Vagina (tissue), 2 donors: ENCODE measurements around the gene PTER.

Experiments used
- CTCF ChIP-seq, 3 experiments: fragments of 450-650 bp in 2 of 3; fragments of 200-600 bp in 1 of 3; sonication (generic) in 1 of 3; IDR thresholded peaks; one replicate each; pipeline ENCODE4 v1.5.1; 2017 to 2019; ENCODE audit warnings: antibody characterized with exemption in 3 of 3, mild to moderate bottlenecking in 2 of 3, moderate library complexity in 2 of 3
- POLR2A ChIP-seq, 2 donors: fragments of 450-650 bp; IDR thresholded peaks; one replicate each; pipeline ENCODE4 v1.6.1; 2017; ENCODE audit warnings: antibody characterized with exemption in 2 of 2, mild to moderate bottlenecking in 2 of 2, moderate library complexity in 2 of 2
- POLR2AphosphoS5 ChIP-seq, 2 donors: sonication (generic); formaldehyde crosslinking; IDR thresholded peaks; one replicate each; pipeline ENCODE4 v1.9.0; 2017; ENCODE audit warnings: antibody characterized with exemption in 2 of 2, mild to moderate bottlenecking in 2 of 2, low read depth in 1 of 2; ENCODE audit not compliant: insufficient read depth in 1 of 2

DNA sequence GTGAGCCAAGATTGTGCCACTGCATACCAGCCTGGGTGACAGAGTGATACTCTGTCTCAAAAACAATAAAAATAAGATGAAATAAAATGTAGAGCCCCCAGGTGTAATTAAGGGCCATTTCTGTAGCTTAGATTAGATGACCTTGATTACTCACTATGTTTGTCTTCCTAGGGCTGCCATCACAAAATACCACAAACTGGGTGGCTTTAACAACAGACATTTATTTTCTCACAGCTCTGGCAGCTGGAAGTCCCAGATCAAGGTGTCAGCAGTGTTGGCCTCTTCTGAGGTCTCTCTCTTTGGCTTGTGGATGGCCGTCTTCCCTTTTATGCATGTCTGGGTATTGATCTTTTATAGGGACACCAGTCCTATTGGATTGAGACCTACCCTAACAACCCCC, 6.1 kb downstream of the PTER start:
- TF ChIP-seq CTCF (IDR thresholded peaks at IDR 0.05) = no peak
- TF ChIP-seq POLR2A (IDR thresholded peaks at IDR 0.05) = no peak
- no peak for TF ChIP-seq POLR2AphosphoS5 (IDR thresholded peaks at IDR 0.05; ENCODE audit: insufficient read depth in 1 of 2, low read depth in 1 of 2)
